GM19467 (cell line): ENCODE data around the gene SINHCAF.

ENCODE experiments used
- ATAC-seq: cut with Tn5 transposase; IDR thresholded peaks from one replicate; pipeline ENCODE4 v1.9.1; 2021; ENCODE audit warnings: mild to moderate bottlenecking, moderate library complexity; ENCODE audit not compliant: unreplicated experiment

SINHCAF gene

DNA sequence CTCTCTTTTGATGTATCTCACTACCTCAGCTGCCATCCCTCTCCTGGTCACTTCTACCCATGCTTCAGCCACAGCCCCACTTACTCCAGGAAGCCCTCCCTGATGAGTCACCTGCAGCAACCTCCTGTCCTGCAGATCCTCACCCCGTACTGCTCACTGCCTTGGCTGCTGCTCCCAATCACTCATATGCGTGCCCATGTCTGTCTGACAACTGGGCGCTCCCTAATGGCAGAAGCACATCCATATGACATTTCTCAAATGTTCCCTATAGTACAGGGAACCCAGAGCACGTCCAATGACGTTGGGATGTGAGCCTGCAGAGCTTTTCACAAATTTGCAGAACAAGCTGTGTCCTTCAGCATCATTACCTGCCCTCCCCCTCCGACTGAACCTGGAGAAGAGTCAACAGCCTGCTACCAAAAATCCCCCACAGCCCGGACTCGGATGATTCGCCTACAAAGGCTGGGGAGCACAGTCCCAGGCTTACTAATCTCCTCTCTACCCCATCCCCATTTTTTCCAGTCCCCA, 90.0 kb downstream of the SINHCAF start:
- ATAC-seq = no peak

GRCh38 chr12:31234955-31235867, 90.7 kb downstream of the SINHCAF start:
- ATAC-seq = no peak

DNA sequence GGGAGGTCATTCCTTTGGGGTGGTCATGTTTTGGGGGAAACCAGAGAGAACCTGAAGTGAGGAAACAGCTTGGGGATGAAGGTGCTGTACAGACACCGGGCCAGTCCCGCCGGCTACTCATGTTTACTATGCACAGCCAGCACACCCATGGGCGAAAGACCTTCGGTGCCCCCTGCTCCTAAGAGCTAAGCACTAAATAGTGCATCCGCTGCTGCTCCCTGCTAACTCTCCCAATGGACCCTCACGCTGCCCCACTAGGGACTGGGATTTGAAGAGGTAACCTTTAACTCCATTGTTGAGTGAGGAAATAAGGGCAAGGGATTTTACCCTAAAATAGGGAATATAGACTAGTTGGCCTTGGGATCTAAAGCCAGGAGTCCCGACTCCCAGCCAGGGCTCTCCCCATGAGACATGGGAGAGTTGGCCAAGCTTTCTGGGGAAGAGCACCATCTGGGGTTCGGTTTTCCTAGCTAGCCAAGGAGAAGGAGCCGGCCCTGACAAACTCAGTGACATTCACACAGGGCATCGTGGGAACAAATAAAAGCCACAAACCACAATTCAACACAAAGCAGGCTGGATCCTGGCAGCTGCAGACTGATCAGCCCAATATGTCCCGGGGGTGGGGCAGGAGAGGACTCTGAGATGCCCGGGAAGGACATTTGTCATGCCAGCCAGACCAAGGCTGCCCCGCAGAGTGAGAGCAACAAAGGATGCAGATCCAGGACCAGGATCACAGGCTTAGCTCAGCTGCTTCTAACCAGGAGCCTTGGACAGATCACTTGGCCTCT, 91.7 kb downstream of the SINHCAF start:
- no peak for ATAC-seq

- ATAC-seq = no peak
Measured at GRCh38 chr12:31233061-31233730, 92.8 kb downstream of the SINHCAF start.

DNA sequence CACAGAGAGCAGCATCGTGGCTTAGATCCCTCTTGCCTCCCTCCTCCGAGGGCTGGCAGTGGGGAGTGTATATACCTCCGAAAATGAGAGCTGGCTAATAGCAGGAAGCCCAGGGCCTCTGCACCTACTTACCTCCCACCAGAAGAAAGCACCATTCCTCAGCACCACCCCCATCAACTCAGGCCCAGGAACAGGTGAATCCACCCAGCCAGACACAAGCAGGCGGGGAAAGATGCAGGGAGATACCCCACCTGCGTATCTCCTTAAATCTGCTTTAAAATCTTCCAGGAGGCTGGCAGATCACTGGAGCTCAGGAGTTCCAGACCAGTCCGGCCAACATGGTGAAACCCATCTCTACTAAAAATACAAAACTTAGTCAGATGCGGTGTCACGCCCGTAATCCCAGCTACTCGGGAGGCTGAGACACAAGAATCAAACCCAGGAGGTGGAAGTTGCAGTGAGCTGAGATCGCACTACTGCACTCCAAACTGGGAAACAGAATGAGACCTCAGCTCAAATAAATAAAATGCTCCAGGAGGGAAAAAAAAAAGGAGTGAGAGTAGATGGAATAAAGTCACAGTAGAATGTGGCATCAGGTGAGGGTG, 93.5 kb downstream of the SINHCAF start:
- ATAC-seq = no peak

DNA sequence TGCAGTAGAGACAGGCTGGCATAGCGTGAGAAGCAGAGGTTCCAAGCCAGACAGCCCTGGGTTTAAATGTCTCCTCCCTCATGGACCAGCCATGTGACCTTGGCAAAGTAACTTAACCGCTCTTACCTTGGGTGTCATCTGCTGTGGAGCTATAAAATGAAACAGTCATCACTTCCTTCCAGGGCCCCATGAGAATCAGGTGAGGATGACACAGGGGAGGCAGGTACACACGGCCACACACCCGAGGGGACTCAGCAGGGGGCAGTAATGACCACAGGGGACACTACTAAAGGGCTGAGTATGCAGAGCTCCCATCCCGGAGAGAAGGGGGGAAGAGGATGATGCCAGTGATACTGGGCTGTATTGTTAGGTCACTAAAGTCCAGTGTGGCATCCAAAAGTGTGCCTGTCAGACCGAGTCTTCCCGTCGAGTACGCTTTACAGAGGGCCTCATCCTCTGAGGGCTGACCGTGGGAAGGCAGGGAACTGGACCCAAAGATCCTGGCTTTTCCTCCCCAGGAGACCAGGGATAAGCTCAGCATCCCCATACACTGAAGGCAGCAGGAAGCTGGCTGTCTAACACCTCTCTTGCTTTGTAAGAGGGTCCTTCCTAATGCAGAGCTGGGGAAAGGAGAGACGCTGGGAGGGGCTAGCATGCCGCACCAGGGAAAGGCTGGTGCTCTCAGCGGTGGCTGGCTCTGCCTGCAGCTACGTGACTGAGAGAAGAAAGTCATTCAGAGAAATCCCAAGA, 94.2 kb downstream of the SINHCAF start:
- ATAC-seq = no peak
